HuH-7 (cell line): ENCODE results near the gene MATN1.
A peak's percentile ranks its signal among the peaks of the same experiment; 100 is the strongest.

Source experiments
- DNase-seq: peaks from one replicate; pipeline ENCODE4 v3.0.0; 2011; ENCODE audit warnings: low spot score

The MATN1 gene

GRCh38 chr1:30718091-30718635 lies 5.2 kb downstream of the MATN1 start:
- DNase-seq = peak; percentile 88

- DNase-seq = no peak
Observed at GRCh38 chr1:30716646-30717045, 6.7 kb downstream of the MATN1 start.

- no peak for DNase-seq
Observed at GRCh38 chr1:30715886-30716285, 7.5 kb downstream of the MATN1 start.

- no peak for DNase-seq
Observed at GRCh38 chr1:30715216-30715615, 8.2 kb downstream of the MATN1 start.

- no peak for DNase-seq
Observed at GRCh38 chr1:30714536-30715090, 8.8 kb downstream of the MATN1 start.

GRCh38 chr1:30714025-30714424 lies 9.4 kb downstream of the MATN1 start:
- DNase-seq = no peak

GRCh38 chr1:30713311-30713710 lies 10.1 kb downstream of the MATN1 start:
- no peak for DNase-seq

GRCh38 chr1:30712583-30712982 lies 10.8 kb downstream of the MATN1 start:
- DNase-seq = no peak

- no peak for DNase-seq
Observed at GRCh38 chr1:30710407-30710806, 13.0 kb downstream of the MATN1 start.

GRCh38 chr1:30708361-30708728 lies 15.0 kb downstream of the MATN1 start:
- DNase-seq = no peak

- peak; percentile 78 for DNase-seq
Observed at GRCh38 chr1:30707412-30708360, 15.7 kb downstream of the MATN1 start.

GRCh38 chr1:30706528-30706927 lies 16.9 kb downstream of the MATN1 start:
- DNase-seq = no peak

- DNase-seq = no peak
Observed at GRCh38 chr1:30705698-30706097, 17.7 kb downstream of the MATN1 start.

GRCh38 chr1:30704765-30705509 lies 18.4 kb downstream of the MATN1 start:
- no peak for DNase-seq

- DNase-seq = no peak
Observed at GRCh38 chr1:30704271-30704670, 19.1 kb downstream of the MATN1 start.

- DNase-seq = no peak
Observed at GRCh38 chr1:30702823-30703222, 20.6 kb downstream of the MATN1 start.

GRCh38 chr1:30701258-30701633 lies 22.1 kb downstream of the MATN1 start:
- no peak for DNase-seq

- no peak for DNase-seq
Observed at GRCh38 chr1:30700528-30701257, 22.7 kb downstream of the MATN1 start.

- no peak for DNase-seq
Observed at GRCh38 chr1:30699762-30700161, 23.6 kb downstream of the MATN1 start.

- DNase-seq = no peak
Observed at GRCh38 chr1:30698401-30698981, 24.9 kb downstream of the MATN1 start.

- DNase-seq = no peak
Observed at GRCh38 chr1:30697571-30698376, 25.6 kb downstream of the MATN1 start.
